Measurements from ENCODE around the gene SMAD6.

- TF ChIP-seq EZH2 (optimal IDR thresholded peaks at IDR 0.05; ENCODE audit: low read depth, low read length) (no peak), CTCF (IDR thresholded peaks at IDR 0.05; ENCODE audit: low read length) (no peak), EZH2phosphoT487 (IDR thresholded peaks at IDR 0.05; ENCODE audit: low read length) (no peak)
Observed at GRCh38 chr15:66798426-66799061, 96.5 kb downstream of the SMAD6 start.

Data from MM.1S (cell line).